ENCODE results near the gene RMND5B. TPM values are rescaled to one million over a fixed set of nuclear protein-coding genes. Genes with fewer than 3 reads are reported as not detected.

Gene RMND5B
- total RNA-seq, 3 donors from 2014 or later (not counting 1 experiment from before 2014, with no cell fraction given), result 9.2 to 12.7 (median 9.5) TPM

- Histone ChIP-seq H3K36me3 (ENCODE audit: control insufficient read depth, insufficient read depth, low read length) (peaks cover 57% of the 10 kb centered on the region), H3K4me1 (ENCODE audit: control insufficient read depth, insufficient read depth, low read length) (no peaks in the 10 kb centered on the region), H3K4me3 (ENCODE audit: low read length) (no peak overlapping the region), H3K9me3 (ENCODE audit: control insufficient read depth, insufficient read depth, low read length) (no peaks in the 10 kb centered on the region), H3K27me3 (ENCODE audit: control insufficient read depth, insufficient read depth, low read length) (no peaks in the 10 kb centered on the region), H3K27ac (ENCODE audit: low read length) (no peak overlapping the region)
- Mint-ChIP-seq H3K4me3 (no peak overlapping the region), H3K27ac (no peak overlapping the region), H3K4me1 (no peaks in the 10 kb centered on the region), H3K36me3 (peaks cover 6% of the 10 kb centered on the region), H3K27me3 (ENCODE audit: low read depth in 2 of 2) (no peaks in the 10 kb centered on the region), H3K9me3 (no peaks in the 10 kb centered on the region)
- ATAC-seq (peak; percentile 71 to 95 (median 94)), DNase-seq (peak; percentile 67 to 87)
- TF ChIP-seq CTCF (IDR thresholded peaks at IDR 0.05), result peak; percentile 77
- WGBS (ENCODE audit: insufficient coverage), result 70% methylated on average over 13 of the region's 14 CpGs
- intact Hi-C loops (cut with micrococcal nuclease), result loop anchor here (1.0 kb wide), 2 partner anchors 18 to 70 kb away; no protein-coding TSS in a partner anchor
Measured at GRCh38 chr5:178145965-178146820, 15.4 kb downstream of the RMND5B start.

- intact Hi-C loops (cut with micrococcal nuclease), result no loop called here
- Histone ChIP-seq H3K36me3 (ENCODE audit: control insufficient read depth, insufficient read depth, low read length) (peaks cover 59% of the 10 kb centered on the region), H3K9me3 (ENCODE audit: control insufficient read depth, insufficient read depth, low read length) (no peaks in the 10 kb centered on the region), H3K4me3 (ENCODE audit: low read length) (no peak overlapping the region), H3K27me3 (ENCODE audit: control insufficient read depth, insufficient read depth, low read length) (no peaks in the 10 kb centered on the region), H3K4me1 (ENCODE audit: control insufficient read depth, insufficient read depth, low read length) (peaks cover 5% of the 10 kb centered on the region), H3K27ac (ENCODE audit: low read length) (no peak overlapping the region)
- Mint-ChIP-seq H3K4me3 (no peak overlapping the region), H3K9me3 (no peaks in the 10 kb centered on the region), H3K4me1 (peaks cover 7 to 9% of the 10 kb centered on the region in 2 donors), H3K36me3 (peaks cover 6% of the 10 kb centered on the region), H3K27me3 (ENCODE audit: low read depth in 2 of 2) (no peaks in the 10 kb centered on the region), H3K27ac (no peak overlapping the region)
- no peak for TF ChIP-seq CTCF (IDR thresholded peaks at IDR 0.05)
- ATAC-seq, result no peak
- WGBS (ENCODE audit: insufficient coverage), result 93% methylated on average over 15 of the region's 15 CpGs
- DNase-seq, result no peak
Measured at GRCh38 chr5:178147406-178147805, 16.6 kb downstream of the RMND5B start.

GRCh38 chr5:178149199-178149932 is 18.6 kb downstream of the RMND5B start:
- peaks cover 19% of the 10 kb centered on the region for H3K4me1 ChIP-seq (ENCODE audit: control insufficient read depth, insufficient read depth, low read length)
- no peaks in the 10 kb centered on the region for H3K9me3 Mint-ChIP-seq
- H3K36me3 ChIP-seq (ENCODE audit: control insufficient read depth, insufficient read depth, low read length), result peaks cover 49% of the 10 kb centered on the region
- no peaks in the 10 kb centered on the region for H3K27me3 Mint-ChIP-seq (ENCODE audit: low read depth in 2 of 2)
- ATAC-seq, result no peak
- no peak for DNase-seq
- H3K27ac Mint-ChIP-seq, result no peak overlapping the region
- intact Hi-C loops (cut with micrococcal nuclease), result no loop called here
- H3K4me1 Mint-ChIP-seq, result peaks cover 16 to 23% of the 10 kb centered on the region in 2 donors
- no peak overlapping the region for H3K4me3 ChIP-seq (ENCODE audit: low read length)
- H3K4me3 Mint-ChIP-seq, result no peak overlapping the region
- WGBS (ENCODE audit: insufficient coverage), result 89% methylated on average over 11 of the region's 11 CpGs
- no peaks in the 10 kb centered on the region for H3K27me3 ChIP-seq (ENCODE audit: control insufficient read depth, insufficient read depth, low read length)
- H3K9me3 ChIP-seq (ENCODE audit: control insufficient read depth, insufficient read depth, low read length), result no peaks in the 10 kb centered on the region
- H3K27ac ChIP-seq (ENCODE audit: low read length), result no peak overlapping the region
- no peak for TF ChIP-seq CTCF (IDR thresholded peaks at IDR 0.05)
- H3K36me3 Mint-ChIP-seq, result peaks cover 6% of the 10 kb centered on the region

Data from natural killer cell (primary cell).